Measurements from ENCODE around the gene TNC. TPM values are rescaled to one million over a fixed set of nuclear protein-coding genes. Genes with fewer than 3 reads are reported as not detected.

TNC gene
- total and polyA plus RNA-seq, 2 experiments from 2014 or later: 12.7 to 20.9 TPM

DNA sequence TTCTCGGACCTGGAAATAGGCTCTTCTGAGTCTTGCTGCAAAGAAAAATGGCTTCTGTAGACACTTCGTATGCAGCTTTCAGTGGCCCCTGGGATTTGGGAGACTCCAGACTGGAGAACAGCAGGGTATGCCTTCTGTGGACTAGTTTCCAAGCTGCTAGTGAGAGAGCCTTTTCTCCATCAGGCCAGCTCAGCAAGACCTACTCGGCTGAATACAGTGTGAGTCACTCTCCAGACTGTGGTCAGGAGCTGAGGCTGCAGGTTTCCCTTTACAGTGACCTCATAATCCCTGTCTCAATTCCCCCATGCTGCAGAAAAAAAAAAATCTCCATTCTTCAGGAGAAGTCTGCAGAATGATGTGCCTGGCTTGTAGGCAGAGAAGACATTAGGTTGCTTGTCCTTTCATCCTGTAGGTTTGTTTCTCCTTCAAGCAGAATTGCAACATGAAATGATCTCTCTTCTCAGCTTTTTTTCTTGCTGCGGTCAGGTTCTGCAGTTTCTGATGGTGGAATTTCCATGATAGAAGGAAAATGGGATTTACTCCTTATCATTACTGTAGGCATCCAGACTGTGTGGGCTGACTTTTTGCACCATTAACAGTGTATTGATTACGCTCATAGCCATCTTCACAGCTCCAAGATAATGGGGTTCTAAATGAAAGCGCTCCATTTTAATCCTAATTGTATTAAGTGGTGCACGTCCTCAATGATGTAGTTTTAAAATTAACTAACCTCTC is 109.3 kb downstream of the TNC start:
- no peaks in the 10 kb centered on the region for H3K36me3 ChIP-seq (replicated peaks; ENCODE audit: insufficient read depth, low read depth)
- H4K20me1 ChIP-seq (ENCODE audit: insufficient read depth, poor library complexity, severe bottlenecking): no peaks in the 10 kb centered on the region
- H3K27ac ChIP-seq: no peak overlapping the region
- H3K9me3 ChIP-seq (ENCODE audit: low read depth): no peaks in the 10 kb centered on the region
- no peaks in the 10 kb centered on the region for H3K9me2 ChIP-seq (replicated peaks; ENCODE audit: insufficient read depth)
- no peak overlapping the region for H3K4me3 ChIP-seq
- H3K4me1 ChIP-seq (ENCODE audit: insufficient read depth): peaks cover 7% of the 10 kb centered on the region
- H3K4me2 ChIP-seq: no peak overlapping the region
- no peaks in the 10 kb centered on the region for H3K79me2 ChIP-seq
- TF ChIP-seq, protein P1, sequence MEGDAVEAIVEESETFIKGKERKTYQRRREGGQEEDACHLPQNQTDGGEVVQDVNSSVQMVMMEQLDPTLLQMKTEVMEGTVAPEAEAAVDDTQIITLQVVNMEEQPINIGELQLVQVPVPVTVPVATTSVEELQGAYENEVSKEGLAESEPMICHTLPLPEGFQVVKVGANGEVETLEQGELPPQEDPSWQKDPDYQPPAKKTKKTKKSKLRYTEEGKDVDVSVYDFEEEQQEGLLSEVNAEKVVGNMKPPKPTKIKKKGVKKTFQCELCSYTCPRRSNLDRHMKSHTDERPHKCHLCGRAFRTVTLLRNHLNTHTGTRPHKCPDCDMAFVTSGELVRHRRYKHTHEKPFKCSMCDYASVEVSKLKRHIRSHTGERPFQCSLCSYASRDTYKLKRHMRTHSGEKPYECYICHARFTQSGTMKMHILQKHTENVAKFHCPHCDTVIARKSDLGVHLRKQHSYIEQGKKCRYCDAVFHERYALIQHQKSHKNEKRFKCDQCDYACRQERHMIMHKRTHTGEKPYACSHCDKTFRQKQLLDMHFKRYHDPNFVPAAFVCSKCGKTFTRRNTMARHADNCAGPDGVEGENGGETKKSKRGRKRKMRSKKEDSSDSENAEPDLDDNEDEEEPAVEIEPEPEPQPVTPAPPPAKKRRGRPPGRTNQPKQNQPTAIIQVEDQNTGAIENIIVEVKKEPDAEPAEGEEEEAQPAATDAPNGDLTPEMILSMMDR (IDR thresholded peaks at IDR 0.05; ENCODE audit: poor library complexity): no peak
- TF ChIP-seq EZH2 (IDR thresholded peaks at IDR 0.05; ENCODE audit: borderline replicate concordance) (no peak), EZH2phosphoT487 (IDR thresholded peaks at IDR 0.05; ENCODE audit: low read depth, severe bottlenecking, unreplicated experiment) (no peak)
- no peaks in the 10 kb centered on the region for H3K27me3 ChIP-seq
- 68% methylated on average over 7 of the region's 7 CpGs for WGBS (ENCODE audit: low lambda C conversion rate, missing lambda C conversion rate)
- peak; percentile 66 for DNase-seq (ENCODE audit: low spot score)
- no peak overlapping the region for H2AFZ ChIP-seq

DNA sequence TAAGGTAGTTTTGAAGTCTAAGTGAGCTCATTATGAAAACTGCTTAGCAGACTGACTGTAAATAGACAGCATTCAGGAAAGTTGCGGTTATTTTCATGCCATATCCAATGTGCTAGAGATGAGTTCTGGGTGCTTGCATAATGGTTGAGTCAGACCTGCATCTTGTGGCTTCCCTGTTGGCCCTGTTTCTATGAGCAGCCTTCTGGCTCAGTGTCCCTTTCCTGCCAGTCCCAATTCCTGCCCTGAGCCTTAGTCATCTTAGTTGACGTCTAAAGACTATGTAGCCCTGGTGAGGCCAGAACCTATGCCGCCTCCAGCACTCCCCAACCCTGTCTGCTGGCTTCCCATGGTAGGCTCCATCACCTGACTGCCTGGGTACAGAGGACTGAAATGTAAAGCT is 111.3 kb downstream of the TNC start:
- H3K4me2 ChIP-seq: no peak overlapping the region

DNA sequence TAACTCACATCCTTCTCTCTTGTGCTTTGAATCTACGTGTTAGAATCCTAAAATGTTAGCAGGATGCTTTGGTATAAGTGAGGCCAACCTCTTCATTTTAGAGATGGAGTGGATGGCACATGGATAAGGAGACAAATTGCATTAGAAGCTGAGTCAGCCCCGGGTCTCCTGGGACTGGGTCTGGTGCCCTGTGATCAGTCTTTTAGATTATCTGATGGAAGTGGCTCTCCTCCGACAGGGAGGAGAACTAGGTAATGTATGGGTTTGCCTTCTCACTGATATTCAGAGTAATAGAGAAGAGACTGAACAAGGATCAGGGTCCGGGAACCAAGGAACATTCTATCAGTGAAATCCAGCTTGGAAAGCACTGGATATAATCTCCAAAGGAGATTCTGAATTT is 112.6 kb downstream of the TNC start:
- no peaks in the 10 kb centered on the region for H3K9me2 ChIP-seq (replicated peaks; ENCODE audit: insufficient read depth)
- no peaks in the 10 kb centered on the region for H3K27me3 ChIP-seq
- no peaks in the 10 kb centered on the region for H4K20me1 ChIP-seq (ENCODE audit: insufficient read depth, poor library complexity, severe bottlenecking)
- no peak overlapping the region for H3K4me2 ChIP-seq
- H3K4me3 ChIP-seq: no peak overlapping the region
- H3K79me2 ChIP-seq: no peaks in the 10 kb centered on the region
- DNase-seq (ENCODE audit: low spot score): no peak
- H2AFZ ChIP-seq: no peak overlapping the region
- H3K36me3 ChIP-seq (replicated peaks; ENCODE audit: insufficient read depth, low read depth): no peaks in the 10 kb centered on the region
- TF ChIP-seq, protein P1 (IDR thresholded peaks at IDR 0.05; ENCODE audit: poor library complexity): no peak
- no peak for TF ChIP-seq EZH2phosphoT487 (IDR thresholded peaks at IDR 0.05; ENCODE audit: low read depth, severe bottlenecking, unreplicated experiment)
- H3K27ac ChIP-seq: no peak overlapping the region
- no peaks in the 10 kb centered on the region for H3K9me3 ChIP-seq (ENCODE audit: low read depth)
- no peaks in the 10 kb centered on the region for H3K4me1 ChIP-seq (ENCODE audit: insufficient read depth)
- 75% methylated on average over 4 of the region's 4 CpGs for WGBS (ENCODE audit: low lambda C conversion rate, missing lambda C conversion rate)

More for the DNA sequence above, 111.3 kb downstream of the TNC start:
- no peaks in the 10 kb centered on the region for H3K27me3 ChIP-seq
- no peaks in the 10 kb centered on the region for H3K36me3 ChIP-seq (replicated peaks; ENCODE audit: insufficient read depth, low read depth)
- no peak overlapping the region for H3K27ac ChIP-seq
- no peak overlapping the region for H3K4me3 ChIP-seq
- TF ChIP-seq EZH2phosphoT487 (IDR thresholded peaks at IDR 0.05; ENCODE audit: low read depth, severe bottlenecking, unreplicated experiment): no peak
- TF ChIP-seq, protein P1 (IDR thresholded peaks at IDR 0.05; ENCODE audit: poor library complexity): no peak
- no peak for TF ChIP-seq EZH2 (IDR thresholded peaks at IDR 0.05; ENCODE audit: borderline replicate concordance)
- peaks cover 7% of the 10 kb centered on the region for H3K4me1 ChIP-seq (ENCODE audit: insufficient read depth)
- DNase-seq (ENCODE audit: low spot score): no peak
- no peaks in the 10 kb centered on the region for H3K79me2 ChIP-seq
- no peaks in the 10 kb centered on the region for H3K9me2 ChIP-seq (replicated peaks; ENCODE audit: insufficient read depth)
- H4K20me1 ChIP-seq (ENCODE audit: insufficient read depth, poor library complexity, severe bottlenecking): no peaks in the 10 kb centered on the region
- no peak overlapping the region for H2AFZ ChIP-seq
- 98% methylated on average over 3 of the region's 3 CpGs for WGBS (ENCODE audit: low lambda C conversion rate, missing lambda C conversion rate)
- no peaks in the 10 kb centered on the region for H3K9me3 ChIP-seq (ENCODE audit: low read depth)
